Iris pigment epithelial cell (primary cell): Measurements from ENCODE around the gene RUNX2.
A peak's percentile ranks its signal among the peaks of the same experiment; 100 is the strongest.

Experiments used
- DNase-seq: peaks from one replicate; pipeline ENCODE4 v3.0.0-alpha.2; 2011; ENCODE audit warnings: low read depth

The RUNX2 gene

DNA sequence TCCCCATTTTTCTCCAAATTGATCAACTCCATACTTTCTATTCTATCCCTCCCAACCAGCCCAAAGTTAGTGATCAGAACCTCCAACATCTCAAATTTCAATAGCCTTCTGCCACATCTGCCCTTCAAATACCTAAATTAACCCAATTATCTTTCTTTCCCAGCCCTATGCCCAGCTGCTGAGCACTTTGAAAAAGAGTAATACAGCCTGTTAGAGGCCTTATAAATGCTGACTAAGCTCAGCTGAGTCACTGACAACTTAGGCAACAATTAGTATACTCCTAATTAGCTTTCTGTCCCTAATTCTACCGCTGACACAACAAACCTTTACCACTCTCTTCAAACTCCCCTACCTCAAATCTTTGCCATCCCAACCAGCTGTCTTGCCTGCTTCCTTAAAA is 23.5 kb downstream of the RUNX2 start:
- no peak for DNase-seq

DNA sequence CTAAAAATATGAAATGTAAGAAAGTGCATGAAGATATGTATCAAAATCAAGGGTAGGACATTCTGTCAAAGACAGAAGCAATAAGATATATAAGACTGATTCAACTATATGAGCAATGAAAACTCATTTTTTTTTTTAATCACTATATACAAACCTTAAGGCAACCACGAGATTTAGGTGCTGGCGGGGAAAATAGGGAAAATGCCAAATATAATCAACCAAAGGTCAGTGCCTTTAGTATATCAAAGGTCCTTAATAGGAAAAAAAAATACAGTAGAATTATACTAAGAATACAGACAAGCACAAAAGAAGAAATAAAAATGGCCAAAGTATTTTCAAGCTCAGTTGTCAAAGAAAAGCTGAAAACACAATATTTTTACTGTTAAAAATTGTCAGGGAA is 25.5 kb downstream of the RUNX2 start:
- DNase-seq, result no peak

DNA sequence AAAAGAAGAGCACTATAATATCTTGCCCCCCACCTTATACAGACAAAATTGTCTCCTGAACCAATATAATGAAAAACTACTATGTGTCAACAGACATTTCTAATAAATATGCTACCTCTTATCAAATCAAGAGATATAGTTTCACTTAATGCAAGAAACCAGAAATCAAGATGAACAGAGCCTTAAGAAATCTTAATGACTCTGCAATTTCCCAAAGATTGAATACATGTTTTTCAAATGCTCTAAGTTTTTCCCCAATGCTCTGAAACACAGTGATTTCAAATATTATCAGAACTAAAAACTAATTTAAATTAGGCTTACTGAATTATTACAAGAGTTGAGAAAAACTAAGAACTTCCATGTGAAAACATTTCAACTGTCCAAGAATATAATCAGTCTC is 36.3 kb downstream of the RUNX2 start:
- DNase-seq, result no peak

DNA sequence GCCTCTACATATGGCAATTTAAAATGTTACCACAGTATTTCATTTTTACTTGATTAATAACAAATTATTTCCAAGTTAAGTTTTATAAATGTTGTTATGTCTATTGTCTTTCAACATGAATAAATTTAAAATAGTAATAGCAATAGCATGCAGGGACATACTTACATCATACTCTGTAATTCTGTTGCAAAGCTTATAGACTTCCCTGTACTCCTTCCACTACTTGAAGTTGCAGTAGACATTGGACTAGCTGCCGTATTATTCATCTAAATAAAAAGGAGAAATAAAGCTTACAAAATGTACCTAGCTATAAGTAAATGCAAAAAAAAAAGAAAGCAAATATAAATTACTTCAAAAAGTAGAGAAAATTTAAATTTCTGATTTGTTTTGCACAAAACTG is 36.9 kb downstream of the RUNX2 start:
- DNase-seq, result no peak

DNA sequence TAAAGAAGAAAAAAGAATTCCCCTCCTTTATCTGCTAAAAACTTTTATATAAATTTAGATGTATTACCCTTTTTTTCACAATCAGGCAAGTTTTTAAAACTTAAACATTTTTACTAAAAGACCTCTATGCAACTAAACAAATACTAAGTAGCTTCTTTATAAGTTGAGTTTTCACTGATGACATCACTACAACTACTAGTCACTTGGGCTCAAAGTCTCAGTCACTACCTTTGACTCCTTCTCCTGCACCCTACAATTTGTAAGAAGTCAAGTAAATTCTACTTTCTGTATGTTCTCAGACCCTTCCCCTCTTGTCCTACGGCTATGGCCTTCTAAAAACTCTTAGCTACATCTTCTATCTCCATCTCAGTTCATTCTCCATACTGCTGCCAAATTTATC is 38.4 kb downstream of the RUNX2 start:
- DNase-seq, result no peak

DNA sequence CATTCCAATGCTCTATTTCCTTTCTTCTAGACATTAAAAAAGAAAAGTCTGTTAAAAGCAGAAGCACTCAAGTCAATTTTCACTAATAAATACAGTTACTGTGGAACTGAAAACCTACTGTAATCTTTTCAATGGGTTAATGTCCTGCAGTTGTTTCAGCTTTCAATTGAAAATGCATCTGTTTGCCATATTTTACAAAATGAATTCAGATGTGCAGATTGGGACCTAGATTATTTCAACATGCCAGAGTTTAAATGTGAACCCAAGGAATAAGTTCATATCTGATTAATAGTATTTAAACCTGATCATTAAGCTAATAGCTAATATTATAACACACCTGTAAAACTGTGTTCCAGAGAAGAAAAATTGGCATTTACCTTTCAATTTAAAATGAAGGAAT is 39.9 kb downstream of the RUNX2 start:
- DNase-seq, result no peak

DNA sequence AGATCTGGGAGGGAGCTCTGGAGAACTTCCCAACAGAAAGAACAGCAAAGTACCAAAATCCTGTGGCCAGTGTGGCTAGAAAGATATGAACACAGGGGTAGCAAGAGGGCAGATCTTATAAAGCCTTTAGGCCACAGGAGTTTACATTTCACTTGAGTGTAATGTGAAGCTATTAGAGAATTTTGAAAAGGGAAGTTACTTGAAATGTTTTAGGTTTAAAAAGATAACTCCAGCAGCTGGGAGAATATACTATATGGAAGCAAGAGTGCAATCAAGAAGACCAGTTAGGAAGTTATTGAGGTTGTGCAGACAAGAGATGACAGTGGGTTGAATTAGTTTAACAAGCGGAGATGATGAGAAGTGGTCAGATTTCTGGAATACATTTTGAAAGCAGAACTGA is 41.7 kb downstream of the RUNX2 start:
- peak; percentile 72 for DNase-seq

DNA sequence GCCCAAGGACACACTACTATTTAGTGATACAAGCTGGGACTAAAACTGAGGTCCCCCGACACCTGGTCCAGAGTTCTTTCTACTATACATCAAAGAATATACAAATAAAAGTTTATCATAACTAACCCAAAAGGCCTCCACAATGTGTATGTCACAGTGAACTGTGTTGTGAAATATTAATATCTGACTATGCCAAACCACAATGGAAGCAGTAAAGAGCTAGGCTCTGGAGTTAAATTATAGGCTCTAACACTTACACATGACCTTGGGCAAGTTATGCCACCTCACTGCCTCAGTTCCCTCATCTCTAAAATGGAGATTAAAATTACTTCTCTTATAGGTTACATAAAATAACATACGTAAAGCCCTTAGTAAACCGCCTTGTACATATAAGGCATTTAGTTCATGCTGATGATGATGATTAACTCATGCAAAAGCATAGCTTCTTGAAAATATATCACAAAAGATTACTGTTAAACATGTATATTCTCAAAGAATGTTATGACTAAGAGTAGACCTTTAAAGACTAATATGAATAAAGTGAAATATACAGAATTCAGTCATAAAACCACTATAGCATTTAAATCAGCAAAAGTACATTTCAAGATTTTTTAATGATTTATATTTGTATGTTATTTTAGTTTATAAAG is 43.9 kb downstream of the RUNX2 start:
- DNase-seq, result peak; percentile 53

DNA sequence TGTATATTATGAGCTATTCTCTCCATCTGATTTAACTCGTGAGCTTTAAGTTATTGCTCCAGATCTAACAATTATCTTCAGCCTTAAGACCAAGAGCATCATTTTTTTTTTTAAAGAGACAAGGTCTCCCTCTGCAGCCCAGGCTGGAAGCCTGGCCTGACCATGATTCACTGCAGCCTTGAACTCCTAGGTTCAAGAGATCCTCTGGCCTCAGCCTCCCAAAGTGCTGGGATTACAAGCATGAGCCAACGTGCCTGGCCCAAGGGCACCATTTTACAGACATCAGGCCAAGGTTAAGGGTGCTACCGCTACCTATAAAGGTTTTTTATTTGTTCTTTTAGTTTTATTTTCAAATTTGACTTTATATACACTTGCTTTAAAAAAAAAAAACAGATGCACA is 47.3 kb downstream of the RUNX2 start:
- no peak for DNase-seq

DNA sequence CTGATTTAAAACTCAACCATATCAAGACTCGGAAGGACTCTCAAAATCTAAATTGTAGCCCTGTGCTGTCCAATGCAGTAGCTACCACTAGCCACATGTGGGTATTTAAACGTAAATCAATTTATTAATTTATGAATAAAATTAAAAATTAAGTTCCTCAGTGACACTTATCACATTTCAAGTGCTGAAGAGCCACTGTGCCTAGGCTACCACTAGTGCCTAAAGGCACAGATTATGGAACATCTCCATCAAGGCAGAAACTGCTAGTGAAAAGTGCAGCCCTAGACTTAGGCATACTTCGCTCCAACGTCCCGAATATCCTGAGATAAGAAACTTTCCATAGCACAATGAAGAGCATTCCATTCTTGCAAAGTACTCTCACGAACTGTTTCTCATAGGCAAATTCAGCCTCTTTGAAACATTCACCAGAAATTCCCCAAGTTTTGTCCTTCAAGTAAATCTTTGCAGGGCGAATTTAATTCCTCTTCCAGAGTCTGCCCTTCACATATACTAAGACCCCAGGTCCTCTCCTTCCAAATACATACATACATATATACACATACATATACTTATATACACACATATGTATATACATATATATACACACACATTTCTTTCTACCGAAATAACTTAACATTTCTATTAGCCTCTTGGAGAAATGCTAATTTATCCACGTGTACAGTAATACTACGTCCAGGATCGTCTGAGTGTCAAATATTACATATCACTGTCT is 48.3 kb downstream of the RUNX2 start:
- DNase-seq, result peak; percentile 37

DNA sequence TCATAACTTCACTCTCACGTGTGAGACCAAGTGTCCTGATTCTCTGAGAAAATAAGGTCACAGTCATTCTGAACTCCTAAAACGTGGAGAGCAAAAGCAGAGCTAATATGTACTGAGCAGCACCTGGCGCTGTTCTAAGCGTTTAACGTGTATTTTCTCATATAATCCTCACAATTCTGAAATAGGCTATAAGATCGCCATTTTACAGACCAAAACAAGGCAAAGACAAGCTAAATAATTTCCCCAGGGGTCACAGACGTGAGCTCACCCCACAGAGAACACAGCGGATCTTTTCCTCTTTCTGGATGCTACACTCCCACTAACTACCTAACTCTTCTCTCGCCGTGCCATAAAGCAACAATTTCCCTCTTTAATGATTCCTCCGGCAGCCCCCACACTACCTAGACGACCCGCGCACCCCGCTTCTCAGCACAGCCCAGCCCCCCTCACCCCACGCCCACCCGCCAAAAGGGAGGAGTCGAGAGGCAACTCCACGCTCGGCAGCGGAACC is 49.0 kb downstream of the RUNX2 start:
- DNase-seq, result peak; percentile 33

DNA sequence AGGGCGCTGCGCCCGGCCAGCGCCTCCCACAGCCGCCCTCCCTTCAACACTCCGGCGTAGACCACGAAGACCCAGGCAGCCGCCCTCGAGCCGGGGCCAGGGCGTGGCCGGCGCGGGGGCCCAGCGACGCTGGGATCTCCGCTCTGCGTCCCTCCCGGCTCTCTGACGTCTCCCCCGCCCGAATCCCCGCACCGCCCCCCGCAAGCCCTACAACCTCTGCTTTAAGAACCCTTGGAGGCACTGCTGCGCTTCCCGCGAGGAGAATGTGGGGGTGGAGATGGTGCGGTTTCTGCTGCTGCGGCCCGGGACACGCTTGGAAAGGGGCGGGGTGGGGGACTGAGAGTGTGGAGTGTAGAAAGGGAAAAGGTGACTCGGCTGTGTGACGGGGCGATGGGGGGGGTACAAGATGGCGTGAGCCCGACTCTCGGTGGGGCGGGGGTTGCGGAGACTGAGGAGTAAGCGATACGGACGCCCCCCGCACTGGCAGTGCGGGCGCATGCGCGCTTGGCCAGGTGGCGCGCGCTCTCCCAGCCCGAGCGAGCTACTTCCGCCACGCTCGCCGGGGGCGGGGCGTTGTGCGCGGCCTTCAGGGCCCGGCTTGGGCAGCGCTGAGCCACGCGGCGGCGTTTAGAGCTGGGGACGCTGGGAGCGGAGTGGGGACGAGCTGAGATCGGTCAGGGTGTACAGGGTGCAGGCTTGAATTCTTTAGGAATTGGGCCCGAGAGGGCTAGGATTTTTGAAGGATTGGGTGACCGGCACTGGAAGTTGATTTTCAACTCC is 49.6 kb downstream of the RUNX2 start, which contains the start of gene SUPT3H:
SUPT3H (minus strand) TSS at position 381 of the 780 bp plus-strand sequence.
- DNase-seq, result peak; percentile 93

DNA sequence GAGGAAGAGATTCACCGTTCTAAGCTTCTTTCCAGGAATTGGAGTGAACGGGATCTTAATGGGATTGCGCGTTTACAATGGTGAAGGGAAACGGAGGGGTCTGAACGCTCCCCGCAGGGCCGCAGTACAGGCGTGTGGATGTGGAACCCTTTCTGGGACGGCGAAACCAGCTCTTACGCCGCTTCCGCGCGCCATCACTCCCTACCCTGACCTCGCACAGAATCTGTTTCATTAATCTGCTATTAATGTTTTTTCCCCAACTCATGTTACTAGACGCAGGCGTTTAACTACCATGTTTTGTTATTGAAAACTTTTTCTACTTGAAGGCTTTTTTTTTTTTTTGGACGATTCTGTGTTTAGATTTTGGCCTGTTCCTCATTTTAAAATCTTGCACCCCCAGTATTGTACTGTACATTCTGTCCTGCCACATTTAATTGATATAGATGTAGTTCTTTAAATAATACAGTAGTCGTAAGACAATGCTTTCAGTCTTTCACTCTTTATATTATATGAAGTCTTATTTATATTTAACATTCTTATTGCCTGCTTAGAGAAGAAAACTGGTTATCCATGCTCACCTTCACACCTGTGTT is 50.3 kb downstream of the RUNX2 start:
- peak; percentile 50 for DNase-seq

DNA sequence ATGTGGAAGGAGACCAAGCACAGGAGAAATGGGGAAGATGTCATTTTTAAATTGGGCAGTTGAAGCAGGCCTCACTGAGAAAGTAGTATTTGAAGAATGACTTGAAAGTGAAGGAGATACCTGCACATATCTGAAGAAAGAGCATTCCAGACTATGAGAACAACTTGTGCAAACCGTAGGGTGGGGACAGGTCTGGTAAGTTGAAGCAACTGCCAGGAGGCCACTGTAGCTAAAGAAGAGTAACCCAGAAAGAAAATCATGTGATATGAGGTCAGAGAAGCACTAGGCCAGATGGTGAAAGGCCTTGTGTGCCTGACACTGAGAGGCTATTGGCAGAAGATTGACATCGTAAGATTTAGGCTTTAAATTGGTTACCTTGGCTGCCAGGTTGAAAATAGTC is 54.3 kb downstream of the RUNX2 start:
- DNase-seq, result no peak

DNA sequence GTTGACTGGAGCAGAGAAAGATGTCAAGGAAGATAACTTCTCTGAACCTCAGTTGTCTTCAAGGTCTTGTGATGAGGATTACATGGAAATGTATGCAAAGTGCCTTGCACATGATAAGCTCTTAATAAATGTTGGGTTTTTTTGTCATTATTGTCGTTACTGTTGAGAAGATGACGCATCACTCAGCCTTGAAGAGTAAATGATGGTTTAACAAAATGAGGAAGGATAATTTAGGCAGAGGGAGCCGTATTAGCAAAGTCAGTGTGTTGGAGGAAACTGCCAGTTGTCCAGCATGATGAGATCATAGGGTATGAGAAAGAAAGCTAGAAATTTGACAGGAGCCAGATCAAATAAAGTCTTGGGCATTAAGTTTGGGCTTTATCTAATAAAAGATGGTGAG is 58.4 kb downstream of the RUNX2 start:
- DNase-seq, result no peak

DNA sequence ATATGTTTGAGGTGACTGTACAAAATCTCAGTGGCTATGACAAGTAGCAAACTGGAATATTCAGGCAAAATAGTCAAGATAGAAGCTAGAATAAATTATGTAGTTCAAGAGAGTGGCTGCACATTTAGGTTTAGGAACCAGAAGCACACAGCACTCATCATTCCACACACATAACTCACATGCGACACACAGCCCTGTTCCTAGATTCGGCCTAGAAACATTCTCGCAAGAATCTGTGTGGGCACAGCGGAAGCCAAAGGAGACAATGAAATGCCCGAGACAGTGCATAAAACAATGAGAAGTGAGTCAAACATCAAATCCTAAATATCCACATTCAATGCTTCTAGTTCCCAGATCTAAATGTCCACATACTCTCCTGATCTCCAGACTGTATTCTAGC is 59.1 kb downstream of the RUNX2 start:
- DNase-seq, result peak; percentile 31

DNA sequence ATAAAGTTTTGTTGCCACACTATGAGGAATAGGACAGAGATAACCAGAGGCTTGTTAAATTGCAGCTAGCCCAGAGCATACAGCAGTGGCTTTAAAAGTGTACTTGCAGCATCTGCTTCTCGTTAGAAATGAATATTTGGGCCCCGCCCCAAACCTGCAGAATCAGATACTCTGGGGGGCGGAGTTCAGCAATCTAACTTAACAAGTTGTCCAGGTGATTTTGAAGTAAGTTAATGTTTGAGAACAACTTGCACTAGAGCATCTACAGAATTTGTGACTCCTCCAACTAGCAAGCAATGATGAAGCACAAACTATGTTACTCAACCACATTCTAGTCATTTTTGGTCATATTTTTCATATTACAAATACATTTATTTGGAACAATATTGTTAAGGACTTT is 60.2 kb downstream of the RUNX2 start:
- peak; percentile 62 for DNase-seq

DNA sequence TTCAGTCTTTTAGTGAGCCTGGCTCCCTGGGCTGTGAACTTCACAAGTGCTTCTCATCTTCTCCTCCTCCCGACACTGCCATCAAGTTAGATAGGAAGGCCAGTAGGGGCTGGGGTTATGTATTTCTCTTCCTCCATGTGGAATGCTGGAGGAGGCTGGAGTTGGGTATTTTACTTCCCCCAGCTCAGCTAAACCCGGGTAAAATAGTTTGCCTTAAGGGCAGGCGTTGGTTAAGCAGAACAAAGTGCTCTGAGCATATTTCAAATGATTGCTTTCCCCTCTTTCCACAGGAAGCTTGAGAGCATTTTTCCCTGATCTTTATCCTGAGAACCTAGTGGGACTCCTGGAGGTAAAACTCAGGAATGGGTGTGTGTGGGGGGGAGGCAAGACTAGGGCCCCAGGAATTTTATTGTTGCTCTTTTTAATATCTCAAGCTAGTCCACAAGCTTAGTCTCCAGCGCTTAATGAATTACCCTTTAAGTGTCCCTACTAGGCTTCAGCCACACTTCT is 66.5 kb downstream of the RUNX2 start:
- DNase-seq, result no peak

DNA sequence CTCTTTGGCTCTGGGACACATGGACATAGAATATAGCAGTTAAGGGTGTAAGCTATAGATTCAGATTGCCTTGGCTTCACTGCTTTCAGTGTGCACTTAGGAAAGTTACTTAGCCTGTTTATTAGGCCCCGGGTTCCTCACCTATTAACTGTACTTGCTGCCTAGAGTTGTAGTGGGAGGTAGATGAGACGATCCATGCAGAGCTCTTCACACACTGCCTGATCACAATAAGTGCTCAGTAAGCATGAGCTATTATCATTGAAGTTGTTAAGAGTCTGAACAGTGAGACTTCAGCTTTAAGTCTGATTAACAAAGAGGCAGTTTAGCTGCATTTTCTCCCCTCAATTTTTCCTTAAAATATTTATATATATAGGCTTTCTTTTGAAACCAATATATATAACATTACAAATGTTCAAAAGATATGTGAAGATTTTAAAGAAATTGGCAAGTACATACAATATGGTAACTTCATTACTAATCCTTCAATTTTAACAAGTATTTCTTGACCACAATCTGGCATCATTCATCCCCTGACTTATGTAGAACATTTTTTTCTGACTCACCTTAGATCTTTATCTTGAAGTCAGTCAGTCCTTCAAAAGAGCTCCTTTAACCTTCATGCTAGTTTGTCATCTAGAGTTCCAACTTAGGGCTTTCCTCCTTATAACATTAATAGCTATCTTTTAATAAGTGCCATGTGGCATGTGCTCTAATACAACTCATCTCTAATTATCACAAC is 70.1 kb downstream of the RUNX2 start:
- DNase-seq, result peak; percentile 39

DNA sequence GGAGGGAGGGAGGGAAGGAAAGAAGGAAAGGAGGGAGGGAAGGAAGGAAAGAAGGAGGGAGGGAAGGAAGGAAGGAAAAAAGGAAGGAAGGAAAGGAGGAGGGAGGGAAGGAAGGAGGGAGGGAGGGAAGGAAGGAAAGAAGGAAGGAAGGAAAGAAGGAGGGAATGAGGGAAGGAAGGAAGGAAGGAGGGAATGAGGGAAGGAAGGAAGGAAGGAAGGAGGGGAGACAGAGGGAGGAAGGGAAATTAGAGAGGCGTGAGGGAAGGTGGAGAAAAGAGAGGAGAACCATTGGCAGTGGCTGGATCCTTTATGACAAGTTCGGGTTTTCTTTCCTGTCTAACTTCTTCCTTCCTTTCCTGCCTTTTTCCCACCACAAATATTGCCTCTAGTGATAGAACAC is 71.9 kb downstream of the RUNX2 start:
- no peak for DNase-seq

DNA sequence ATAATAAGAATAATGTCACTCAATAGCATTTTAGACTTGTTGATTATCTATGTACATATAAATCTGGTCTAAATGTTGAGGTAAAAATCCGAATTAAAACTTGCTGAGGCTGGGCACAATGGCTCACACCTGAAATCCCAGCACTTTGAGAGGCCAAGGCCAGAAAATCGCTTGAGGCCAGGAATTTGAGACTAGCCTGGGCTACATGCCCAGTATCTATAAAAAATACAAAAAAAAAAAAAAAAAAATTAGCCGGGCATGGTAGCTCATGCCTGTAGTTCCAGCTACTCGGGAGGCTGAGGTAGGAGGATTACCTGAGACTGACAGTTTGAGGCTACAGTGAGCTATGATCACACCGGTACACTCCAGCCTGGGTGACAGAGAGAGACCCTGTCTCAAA is 83.8 kb downstream of the RUNX2 start:
- DNase-seq, result no peak

DNA sequence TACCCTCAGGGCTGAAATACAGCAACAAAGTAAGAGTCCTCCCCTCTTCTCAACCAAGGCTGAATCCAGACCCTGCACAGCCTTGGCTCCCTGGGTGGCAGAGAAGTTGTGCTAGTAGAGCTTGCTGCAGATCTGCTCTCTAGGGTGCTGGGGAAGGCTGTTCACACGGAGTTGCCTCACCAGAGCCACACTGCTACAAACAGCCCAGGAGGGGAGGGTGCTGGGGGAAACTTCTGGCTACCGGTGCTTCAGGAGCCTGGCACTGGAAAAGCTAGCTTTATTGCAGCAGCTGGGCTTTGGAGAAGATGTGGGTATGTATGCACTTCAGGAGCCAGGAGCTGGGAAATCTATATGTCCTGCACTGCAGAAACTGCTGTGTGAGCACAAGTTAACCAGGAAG is 87.2 kb downstream of the RUNX2 start:
- no peak for DNase-seq
